Endodermal cell (in vitro differentiated cells): Measurements from ENCODE around the gene IGFBP6. TPM values are rescaled to one million over a fixed set of nuclear protein-coding genes. Genes with fewer than 3 reads are reported as not detected.

Experiments
- DNase-seq: peaks from one replicate; pipeline ENCODE4 v3.0.0-alpha.2; 2017
- H3K27ac ChIP-seq: 2 replicates; pipeline ENCODE4 v1.5.1; 2013; ENCODE audit warnings: mild to moderate bottlenecking, low read depth, low read length, moderate library complexity
- H3K27me3 ChIP-seq: 2 replicates; pipeline ENCODE4 v1.6.1; 2013; ENCODE audit warnings: mild to moderate bottlenecking, low read length, moderate library complexity; ENCODE audit not compliant: insufficient read depth, control insufficient read depth, poor library complexity, severe bottlenecking
- H3K36me3 ChIP-seq: 2 replicates; pipeline ENCODE4 v1.7.0; 2013; ENCODE audit warnings: mild to moderate bottlenecking, low read length, moderate library complexity; ENCODE audit not compliant: control insufficient read depth, insufficient read depth
- H3K4me1 ChIP-seq: one replicate; pipeline ENCODE4 v1.7.0; 2013; ENCODE audit warnings: low read length; ENCODE audit not compliant: control insufficient read depth, insufficient read depth
- H3K4me3 ChIP-seq: 2 replicates; pipeline ENCODE4 v1.5.1; 2013; ENCODE audit warnings: mild to moderate bottlenecking, low read length, moderate library complexity
- H3K9ac ChIP-seq: 2 replicates; pipeline ENCODE4 v1.6.1; 2013; ENCODE audit warnings: mild to moderate bottlenecking, low read length, moderate library complexity; ENCODE audit not compliant: poor library complexity, severe bottlenecking; ENCODE audit errors: extremely low read depth
- H3K9me3 ChIP-seq: 2 replicates; pipeline ENCODE4 v1.6.1; 2013; ENCODE audit warnings: mild to moderate bottlenecking, low read length, moderate library complexity; ENCODE audit not compliant: control insufficient read depth
- H3K27ac Mint-ChIP-seq: 2 replicates; pipeline ENCODE4 v1.8.0; 2020; ENCODE audit warnings: mixed read lengths
- H3K27me3 Mint-ChIP-seq: 2 replicates; pipeline ENCODE4 v1.8.0; 2021; ENCODE audit warnings: mild to moderate bottlenecking, mixed read lengths; ENCODE audit not compliant: insufficient read depth
- H3K36me3 Mint-ChIP-seq: 2 replicates; pipeline ENCODE4 v1.8.0; 2020; ENCODE audit warnings: low read depth, mixed read lengths
- H3K4me1 Mint-ChIP-seq: 2 replicates; pipeline ENCODE4 v1.8.0; 2020; ENCODE audit warnings: mixed read lengths
- H3K4me3 Mint-ChIP-seq: 2 replicates; pipeline ENCODE4 v1.8.0; 2020; ENCODE audit warnings: mild to moderate bottlenecking, moderate library complexity, mixed read lengths
- H3K9me3 Mint-ChIP-seq: 2 replicates; pipeline ENCODE4 v1.8.0; 2020; ENCODE audit warnings: mild to moderate bottlenecking, mixed read lengths
- CTCF ChIP-seq: fragments of 200-600 bp; sonication (generic); conservative IDR thresholded peaks from 2 replicates; pipeline ENCODE4 v1.5.0; 2021; ENCODE audit warnings: antibody characterized with exemption, mild to moderate bottlenecking
- WGBS, 2 experiments: methylation state at CpG; one replicate each; pipeline versions ENCODE4 v1.1.5 to v1.1.7; 2013; ENCODE audit warnings: missing lambda C conversion rate in 2 of 2, mixed read lengths in 1 of 2; ENCODE audit not compliant: insufficient coverage in 1 of 2, insufficient read length in 1 of 2; 5-methylcytosine and 5-hydroxymethylcytosine counted together
- total RNA-seq, 2 donors: library from RNA; stranded (reverse); fragmentation: NEBNext Ultra II Directional in 1 of 2; extraction: Animal tissue kit (Norgen Biotek cat#: 25700) in 1 of 2; gene quantifications; 2 replicates in 1 of 2; 3 replicates in 1 of 2; pipeline ENCODE4 v1.2.1, GENCODE V29; 2021

IGFBP6 gene
- total RNA-seq, 2 donors from 2014 or later = 21.7 to 48.4 TPM

GRCh38 chr12:53145383-53146260 lies 48.2 kb downstream of the IGFBP6 start:
- Histone ChIP-seq H3K4me1 (no peaks in the 10 kb centered on the region), H3K9me3 (peaks cover 13% of the 10 kb centered on the region), H3K9ac (no peak overlapping the region), H3K27me3 (no peaks in the 10 kb centered on the region), H3K36me3 (no peaks in the 10 kb centered on the region), H3K4me3 (no peak overlapping the region), H3K27ac (no peak overlapping the region)
- H3K27ac Mint-ChIP-seq = no peak overlapping the region
- no peak for DNase-seq
- H3K4me3 Mint-ChIP-seq = no peak overlapping the region
- peaks cover 2% of the 10 kb centered on the region for H3K9me3 Mint-ChIP-seq
- no peaks in the 10 kb centered on the region for H3K36me3 Mint-ChIP-seq
- WGBS, 2 experiments = 92 to 95% methylated on average over 5 of the region's 5 CpGs
- peaks cover 6% of the 10 kb centered on the region for H3K27me3 Mint-ChIP-seq
- no peak for TF ChIP-seq CTCF
- H3K4me1 Mint-ChIP-seq = peaks cover 6% of the 10 kb centered on the region

GRCh38 chr12:53147181-53147580 lies 49.7 kb downstream of the IGFBP6 start:
- peaks cover 18% of the 10 kb centered on the region for H3K27me3 Mint-ChIP-seq
- H3K36me3 Mint-ChIP-seq = no peaks in the 10 kb centered on the region
- H3K27me3 ChIP-seq = no peaks in the 10 kb centered on the region
- H3K27ac Mint-ChIP-seq = no peak overlapping the region
- H3K9me3 Mint-ChIP-seq = no peaks in the 10 kb centered on the region
- H3K36me3 ChIP-seq = no peaks in the 10 kb centered on the region
- TF ChIP-seq CTCF = no peak
- H3K4me1 Mint-ChIP-seq = peaks cover 8% of the 10 kb centered on the region
- DNase-seq = no peak
- H3K4me3 ChIP-seq = no peak overlapping the region
- no peaks in the 10 kb centered on the region for H3K4me1 ChIP-seq
- no peak overlapping the region for H3K9ac ChIP-seq
- no peak overlapping the region for H3K27ac ChIP-seq
- no peak overlapping the region for H3K4me3 Mint-ChIP-seq
- H3K9me3 ChIP-seq = peaks cover 4% of the 10 kb centered on the region
- 80% methylated on average over 1 of the region's 5 CpGs; no CpG with 5 or more reads in 1 of the 2 experiments for WGBS, 2 experiments

GRCh38 chr12:53147653-53148052 lies 50.2 kb downstream of the IGFBP6 start:
- Mint-ChIP-seq H3K4me1 (peaks cover 8% of the 10 kb centered on the region), H3K9me3 (no peaks in the 10 kb centered on the region), H3K36me3 (no peaks in the 10 kb centered on the region), H3K27me3 (peaks cover 21% of the 10 kb centered on the region), H3K27ac (no peak overlapping the region), H3K4me3 (no peak overlapping the region)
- peaks cover 4% of the 10 kb centered on the region for H3K9me3 ChIP-seq
- no peaks in the 10 kb centered on the region for H3K4me1 ChIP-seq
- no peak for DNase-seq
- no peak overlapping the region for H3K4me3 ChIP-seq
- no peak overlapping the region for H3K27ac ChIP-seq
- H3K9ac ChIP-seq = no peak overlapping the region
- no peaks in the 10 kb centered on the region for H3K27me3 ChIP-seq
- no peak for TF ChIP-seq CTCF
- WGBS, 2 experiments = 86% methylated on average over 1 of the region's 15 CpGs; no CpG with 5 or more reads in 1 of the 2 experiments
- no peaks in the 10 kb centered on the region for H3K36me3 ChIP-seq
